ENCODE data around the gene RPS15.
A peak's percentile ranks its signal among the peaks of the same experiment; 100 is the strongest.

DNA sequence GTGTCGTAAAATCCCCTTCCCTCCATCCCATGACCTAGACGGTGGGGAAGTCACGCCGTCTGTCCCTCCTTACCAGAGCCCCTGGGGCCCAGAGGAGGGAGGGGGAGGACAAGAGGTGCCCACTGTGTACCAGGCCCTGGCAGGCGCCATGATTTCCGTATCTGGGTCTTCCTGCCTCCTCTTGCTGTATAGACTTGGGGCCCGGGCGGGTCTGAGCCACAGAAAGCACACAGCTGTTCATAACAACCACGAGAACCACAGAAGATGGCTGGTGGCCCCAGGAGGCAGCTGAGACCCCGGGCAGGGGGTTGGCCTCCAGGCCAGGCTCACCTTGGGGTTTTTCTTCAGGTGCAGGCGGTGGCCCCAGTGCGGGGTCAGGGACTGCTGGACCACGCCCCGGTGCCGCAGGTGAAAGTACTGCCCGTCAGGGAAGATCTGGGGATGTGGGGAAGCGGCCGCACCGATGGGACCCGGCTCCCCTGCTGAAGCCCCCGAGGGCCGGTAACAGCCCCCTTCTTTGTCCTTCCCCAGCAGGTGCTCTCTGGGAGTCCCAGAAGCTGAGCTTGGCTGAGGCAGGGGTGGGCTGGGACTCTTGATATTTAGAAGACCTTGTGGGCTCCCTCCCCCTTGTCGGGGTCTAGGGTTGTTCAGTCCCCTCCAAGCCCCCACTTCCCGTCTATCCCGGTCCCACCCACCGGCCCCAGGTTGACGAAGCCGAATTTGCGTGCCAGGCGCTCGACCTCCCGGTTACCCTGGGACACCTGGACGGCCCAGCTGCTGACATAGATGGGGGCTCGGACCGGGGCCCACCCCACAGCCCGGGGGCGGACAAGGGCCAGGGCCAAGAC is 51.5 kb downstream of the RPS15 start:
- TF ChIP-seq, protein P1, sequence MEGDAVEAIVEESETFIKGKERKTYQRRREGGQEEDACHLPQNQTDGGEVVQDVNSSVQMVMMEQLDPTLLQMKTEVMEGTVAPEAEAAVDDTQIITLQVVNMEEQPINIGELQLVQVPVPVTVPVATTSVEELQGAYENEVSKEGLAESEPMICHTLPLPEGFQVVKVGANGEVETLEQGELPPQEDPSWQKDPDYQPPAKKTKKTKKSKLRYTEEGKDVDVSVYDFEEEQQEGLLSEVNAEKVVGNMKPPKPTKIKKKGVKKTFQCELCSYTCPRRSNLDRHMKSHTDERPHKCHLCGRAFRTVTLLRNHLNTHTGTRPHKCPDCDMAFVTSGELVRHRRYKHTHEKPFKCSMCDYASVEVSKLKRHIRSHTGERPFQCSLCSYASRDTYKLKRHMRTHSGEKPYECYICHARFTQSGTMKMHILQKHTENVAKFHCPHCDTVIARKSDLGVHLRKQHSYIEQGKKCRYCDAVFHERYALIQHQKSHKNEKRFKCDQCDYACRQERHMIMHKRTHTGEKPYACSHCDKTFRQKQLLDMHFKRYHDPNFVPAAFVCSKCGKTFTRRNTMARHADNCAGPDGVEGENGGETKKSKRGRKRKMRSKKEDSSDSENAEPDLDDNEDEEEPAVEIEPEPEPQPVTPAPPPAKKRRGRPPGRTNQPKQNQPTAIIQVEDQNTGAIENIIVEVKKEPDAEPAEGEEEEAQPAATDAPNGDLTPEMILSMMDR (IDR thresholded peaks at IDR 0.05 in 2 of 3, conservative IDR thresholded peaks at IDR 0.05 in 1 of 3; ENCODE audit: borderline replicate concordance in 1 of 3, insufficient read depth in 1 of 3, low read depth in 2 of 3, low read length in 2 of 3): no peak
- TF ChIP-seq POLR2A (IDR thresholded peaks at IDR 0.05; ENCODE audit: borderline replicate concordance, extremely low read depth, insufficient read depth, insufficient read length) (no peak), POLR2AphosphoS5 (IDR thresholded peaks at IDR 0.05; ENCODE audit: low read depth, low read length) (0 out of 2 replicates have a peak, but pooled peaks have one; percentile 59), FOSL1 (IDR thresholded peaks at IDR 0.05; ENCODE audit: low read depth) (no peak), RAD21 (IDR thresholded peaks at IDR 0.05; ENCODE audit: low read depth) (no peak), ZNF274 (IDR thresholded peaks at IDR 0.05; ENCODE audit: low read depth, low read length) (no peak), YY1 (IDR thresholded peaks at IDR 0.05; ENCODE audit: extremely low read depth, insufficient replicate concordance, low read depth, low read length) (no peak), CEBPB (IDR thresholded peaks at IDR 0.05; ENCODE audit: low read depth) (no peak)
- TF ChIP-seq, protein P2, sequence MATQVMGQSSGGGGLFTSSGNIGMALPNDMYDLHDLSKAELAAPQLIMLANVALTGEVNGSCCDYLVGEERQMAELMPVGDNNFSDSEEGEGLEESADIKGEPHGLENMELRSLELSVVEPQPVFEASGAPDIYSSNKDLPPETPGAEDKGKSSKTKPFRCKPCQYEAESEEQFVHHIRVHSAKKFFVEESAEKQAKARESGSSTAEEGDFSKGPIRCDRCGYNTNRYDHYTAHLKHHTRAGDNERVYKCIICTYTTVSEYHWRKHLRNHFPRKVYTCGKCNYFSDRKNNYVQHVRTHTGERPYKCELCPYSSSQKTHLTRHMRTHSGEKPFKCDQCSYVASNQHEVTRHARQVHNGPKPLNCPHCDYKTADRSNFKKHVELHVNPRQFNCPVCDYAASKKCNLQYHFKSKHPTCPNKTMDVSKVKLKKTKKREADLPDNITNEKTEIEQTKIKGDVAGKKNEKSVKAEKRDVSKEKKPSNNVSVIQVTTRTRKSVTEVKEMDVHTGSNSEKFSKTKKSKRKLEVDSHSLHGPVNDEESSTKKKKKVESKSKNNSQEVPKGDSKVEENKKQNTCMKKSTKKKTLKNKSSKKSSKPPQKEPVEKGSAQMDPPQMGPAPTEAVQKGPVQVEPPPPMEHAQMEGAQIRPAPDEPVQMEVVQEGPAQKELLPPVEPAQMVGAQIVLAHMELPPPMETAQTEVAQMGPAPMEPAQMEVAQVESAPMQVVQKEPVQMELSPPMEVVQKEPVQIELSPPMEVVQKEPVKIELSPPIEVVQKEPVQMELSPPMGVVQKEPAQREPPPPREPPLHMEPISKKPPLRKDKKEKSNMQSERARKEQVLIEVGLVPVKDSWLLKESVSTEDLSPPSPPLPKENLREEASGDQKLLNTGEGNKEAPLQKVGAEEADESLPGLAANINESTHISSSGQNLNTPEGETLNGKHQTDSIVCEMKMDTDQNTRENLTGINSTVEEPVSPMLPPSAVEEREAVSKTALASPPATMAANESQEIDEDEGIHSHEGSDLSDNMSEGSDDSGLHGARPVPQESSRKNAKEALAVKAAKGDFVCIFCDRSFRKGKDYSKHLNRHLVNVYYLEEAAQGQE (IDR thresholded peaks at IDR 0.05; ENCODE audit: low read depth): no peak
- TF ChIP-seq, protein P3, sequence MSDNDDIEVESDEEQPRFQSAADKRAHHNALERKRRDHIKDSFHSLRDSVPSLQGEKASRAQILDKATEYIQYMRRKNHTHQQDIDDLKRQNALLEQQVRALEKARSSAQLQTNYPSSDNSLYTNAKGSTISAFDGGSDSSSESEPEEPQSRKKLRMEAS (IDR thresholded peaks at IDR 0.05): no peak
